SK-N-SH treated with all-trans-retinoic acid at 6 μM for 48 hours (cell line): ENCODE data around the gene NRXN3.

ENCODE experiments used
- ARNTL ChIP-seq: fragments of 450-650 bp; formaldehyde crosslinking; IDR thresholded peaks from 2 replicates; pipeline ENCODE4 v1.5.0; 2020; ENCODE audit warnings: low read depth, mild to moderate bottlenecking, moderate library complexity, borderline replicate concordance
- ESRRG ChIP-seq: fragments of 250-450 bp; sonication (Bioruptor Pico); IDR thresholded peaks from 2 replicates; pipeline ENCODE4 v1.6.1; 2021; ENCODE audit warnings: mild to moderate bottlenecking
- ISL1 ChIP-seq: fragments of 250-450 bp; sonication (Bioruptor Pico); IDR thresholded peaks from 2 replicates; pipeline ENCODE4 v2.1.2; 2022; ENCODE audit warnings: mild to moderate bottlenecking, moderate library complexity
- RARB ChIP-seq: fragments of 250-450 bp; sonication (Bioruptor Pico); IDR thresholded peaks from 2 replicates; pipeline ENCODE4 v1.8.0; 2021; ENCODE audit warnings: mild to moderate bottlenecking, moderate library complexity
- ZFP3 ChIP-seq: fragments of 250-450 bp; sonication (Bioruptor Pico); IDR thresholded peaks from 2 replicates; pipeline ENCODE4 v1.5.0; 2020; ENCODE audit warnings: mild to moderate bottlenecking, moderate library complexity
- ZFP30 ChIP-seq: fragments of 450-650 bp; formaldehyde crosslinking; IDR thresholded peaks from 2 replicates; pipeline ENCODE4 v1.5.0; 2022; ENCODE audit warnings: mild to moderate bottlenecking, moderate library complexity
- ZNF565 ChIP-seq: fragments of 450-650 bp; formaldehyde crosslinking; conservative IDR thresholded peaks from 2 replicates; pipeline ENCODE4 v1.5.0; 2020; ENCODE audit warnings: low read depth, mild to moderate bottlenecking, moderate library complexity
- TF ChIP-seq, protein P1 (sequence below): fragments of 250-450 bp; sonication (Bioruptor Pico); IDR thresholded peaks from 2 replicates; pipeline ENCODE4 v1.5.1; 2020; ENCODE audit warnings: low read depth, mild to moderate bottlenecking, moderate library complexity
- TF ChIP-seq, protein P2 (sequence below): fragments of 250-450 bp; sonication (Bioruptor Pico); IDR thresholded peaks from 2 replicates; pipeline ENCODE4 v1.8.0; 2020; ENCODE audit warnings: mild to moderate bottlenecking, moderate library complexity, borderline replicate concordance

DNA sequence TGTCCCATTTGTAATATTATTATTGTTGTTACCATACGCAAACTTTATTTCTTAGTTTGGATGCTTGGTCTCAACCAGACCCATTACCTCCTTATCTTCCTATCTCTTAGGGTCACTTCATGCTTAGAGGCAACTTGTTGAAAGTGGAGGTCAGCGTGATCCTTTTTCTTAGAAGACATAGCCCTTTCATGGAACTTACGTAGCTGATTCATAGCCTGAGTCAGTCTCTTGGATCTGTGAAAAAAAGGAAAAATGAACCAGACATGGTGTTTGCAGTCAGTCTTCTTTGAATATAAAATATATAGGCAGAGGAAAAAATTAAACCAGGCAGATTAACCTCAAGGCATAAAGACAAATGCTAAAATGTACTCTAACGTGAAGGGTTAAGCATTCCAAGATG is 1427.4 kb downstream of the NRXN3 start:
- TF ChIP-seq, protein P1, sequence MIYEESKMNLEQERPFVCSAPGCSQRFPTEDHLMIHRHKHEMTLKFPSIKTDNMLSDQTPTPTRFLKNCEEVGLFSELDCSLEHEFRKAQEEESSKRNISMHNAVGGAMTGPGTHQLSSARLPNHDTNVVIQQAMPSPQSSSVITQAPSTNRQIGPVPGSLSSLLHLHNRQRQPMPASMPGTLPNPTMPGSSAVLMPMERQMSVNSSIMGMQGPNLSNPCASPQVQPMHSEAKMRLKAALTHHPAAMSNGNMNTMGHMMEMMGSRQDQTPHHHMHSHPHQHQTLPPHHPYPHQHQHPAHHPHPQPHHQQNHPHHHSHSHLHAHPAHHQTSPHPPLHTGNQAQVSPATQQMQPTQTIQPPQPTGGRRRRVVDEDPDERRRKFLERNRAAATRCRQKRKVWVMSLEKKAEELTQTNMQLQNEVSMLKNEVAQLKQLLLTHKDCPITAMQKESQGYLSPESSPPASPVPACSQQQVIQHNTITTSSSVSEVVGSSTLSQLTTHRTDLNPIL = no peak
- TF ChIP-seq ZNF565 (no peak), ESRRG (no peak), ZFP3 (CRISPR knock-in tag) (no peak), ZFP30 (no peak), ISL1 (CRISPR knock-in tag) (no peak), RARB (CRISPR knock-in tag) (no peak), ARNTL (no peak)
- TF ChIP-seq, protein P2, sequence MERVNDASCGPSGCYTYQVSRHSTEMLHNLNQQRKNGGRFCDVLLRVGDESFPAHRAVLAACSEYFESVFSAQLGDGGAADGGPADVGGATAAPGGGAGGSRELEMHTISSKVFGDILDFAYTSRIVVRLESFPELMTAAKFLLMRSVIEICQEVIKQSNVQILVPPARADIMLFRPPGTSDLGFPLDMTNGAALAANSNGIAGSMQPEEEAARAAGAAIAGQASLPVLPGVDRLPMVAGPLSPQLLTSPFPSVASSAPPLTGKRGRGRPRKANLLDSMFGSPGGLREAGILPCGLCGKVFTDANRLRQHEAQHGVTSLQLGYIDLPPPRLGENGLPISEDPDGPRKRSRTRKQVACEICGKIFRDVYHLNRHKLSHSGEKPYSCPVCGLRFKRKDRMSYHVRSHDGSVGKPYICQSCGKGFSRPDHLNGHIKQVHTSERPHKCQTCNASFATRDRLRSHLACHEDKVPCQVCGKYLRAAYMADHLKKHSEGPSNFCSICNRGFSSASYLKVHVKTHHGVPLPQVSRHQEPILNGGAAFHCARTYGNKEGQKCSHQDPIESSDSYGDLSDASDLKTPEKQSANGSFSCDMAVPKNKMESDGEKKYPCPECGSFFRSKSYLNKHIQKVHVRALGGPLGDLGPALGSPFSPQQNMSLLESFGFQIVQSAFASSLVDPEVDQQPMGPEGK = no peak
